ENCODE data around the gene ALPP.

ALPP gene

DNA sequence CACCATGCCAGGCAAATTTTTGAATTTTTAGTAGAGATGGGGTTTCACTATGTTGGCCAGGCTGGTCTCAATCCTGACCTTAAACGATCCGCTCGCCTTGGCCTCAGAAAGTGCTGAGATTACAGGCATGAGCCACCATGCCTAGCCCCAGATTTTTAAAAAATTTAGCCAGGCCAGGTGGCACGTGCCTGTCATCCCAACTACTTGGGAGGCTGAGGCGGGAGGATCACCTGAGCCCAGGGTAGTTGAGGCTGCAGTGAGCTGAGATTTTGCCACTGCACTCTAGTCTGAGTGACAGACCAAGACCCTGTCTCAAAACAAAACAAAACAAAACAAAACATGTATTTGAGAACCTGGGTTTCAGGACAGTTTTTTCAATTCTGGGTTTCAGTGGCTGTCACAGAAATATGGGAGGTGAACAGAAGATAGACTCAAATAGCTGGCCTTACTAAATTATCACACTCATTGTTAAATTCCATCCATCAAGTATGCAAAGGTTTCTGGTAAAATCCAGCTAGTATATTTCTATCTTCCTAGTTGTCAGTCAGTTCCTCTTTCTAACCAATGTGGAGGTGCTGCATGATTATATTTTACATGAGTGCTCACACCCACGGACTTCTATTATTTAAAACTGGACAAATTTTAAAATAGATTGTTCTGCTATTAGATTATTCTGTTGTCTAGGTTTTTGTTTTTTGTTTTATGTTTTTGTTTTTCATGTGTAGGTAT, 33.5 kb downstream of the ALPP start:
- no peak overlapping the region for H3K27ac ChIP-seq (ENCODE audit: low read length)
- no peak overlapping the region for H3K4me3 ChIP-seq (ENCODE audit: low read length in 2 of 2)
- H3K36me3 ChIP-seq (ENCODE audit: control insufficient read depth in 2 of 2, insufficient read depth in 2 of 2, low read length in 2 of 2), result no peaks in the 10 kb centered on the region
- peaks cover 19 to 21% of the 10 kb centered on the region in 2 donors for H3K27me3 ChIP-seq (ENCODE audit: control insufficient read depth in 1 of 2, insufficient read depth in 2 of 2, low read length in 2 of 2)
- H3K9ac ChIP-seq (ENCODE audit: low read length in 2 of 2), result no peak overlapping the region
- H3K4me1 ChIP-seq (ENCODE audit: control insufficient read depth, insufficient read depth, low read length), result no peaks in the 10 kb centered on the region
- H3K9me3 ChIP-seq (ENCODE audit: control insufficient read depth in 2 of 2, low read length in 2 of 2), result no peaks in the 10 kb centered on the region

GRCh38 chr2:232412986-232413385, 34.4 kb downstream of the ALPP start:
- no peak overlapping the region for H3K9ac ChIP-seq (ENCODE audit: low read length in 2 of 2)
- no peaks in the 10 kb centered on the region for H3K9me3 ChIP-seq (ENCODE audit: control insufficient read depth in 2 of 2, low read length in 2 of 2)
- no peak overlapping the region for H3K4me3 ChIP-seq (ENCODE audit: low read length in 2 of 2)
- H3K36me3 ChIP-seq (ENCODE audit: control insufficient read depth in 2 of 2, insufficient read depth in 2 of 2, low read length in 2 of 2), result no peaks in the 10 kb centered on the region
- no peaks in the 10 kb centered on the region for H3K4me1 ChIP-seq (ENCODE audit: control insufficient read depth, insufficient read depth, low read length)
- peaks cover 25 to 26% of the 10 kb centered on the region in 2 donors for H3K27me3 ChIP-seq (ENCODE audit: control insufficient read depth in 1 of 2, insufficient read depth in 2 of 2, low read length in 2 of 2)
- H3K27ac ChIP-seq (ENCODE audit: low read length), result no peak overlapping the region

- Histone ChIP-seq H3K4me3 (ENCODE audit: low read length in 2 of 2) (no peak overlapping the region), H3K27ac (ENCODE audit: low read length) (no peak overlapping the region), H3K4me1 (ENCODE audit: control insufficient read depth, insufficient read depth, low read length) (peaks cover 7% of the 10 kb centered on the region), H3K27me3 (ENCODE audit: control insufficient read depth in 1 of 2, insufficient read depth in 2 of 2, low read length in 2 of 2) (peaks cover 40 to 47% of the 10 kb centered on the region in 2 donors), H3K36me3 (ENCODE audit: control insufficient read depth in 2 of 2, insufficient read depth in 2 of 2, low read length in 2 of 2) (no peaks in the 10 kb centered on the region), H3K9ac (ENCODE audit: low read length in 2 of 2) (no peak overlapping the region), H3K9me3 (ENCODE audit: control insufficient read depth in 2 of 2, low read length in 2 of 2) (no peaks in the 10 kb centered on the region)
These were observed 36.7 kb downstream of the ALPP start for GRCh38 chr2:232415138-232415690.

GRCh38 chr2:232415736-232416520, 37.4 kb downstream of the ALPP start:
- Histone ChIP-seq H3K9me3 (ENCODE audit: control insufficient read depth in 2 of 2, low read length in 2 of 2) (no peaks in the 10 kb centered on the region), H3K27me3 (ENCODE audit: control insufficient read depth in 1 of 2, insufficient read depth in 2 of 2, low read length in 2 of 2) (peaks cover 43 to 49% of the 10 kb centered on the region in 2 donors), H3K9ac (ENCODE audit: low read length in 2 of 2) (no peak overlapping the region)

GRCh38 chr2:232416521-232417470, 38.2 kb downstream of the ALPP start:
- Histone ChIP-seq H3K27me3 (ENCODE audit: control insufficient read depth in 1 of 2, insufficient read depth in 2 of 2, low read length in 2 of 2) (peaks cover 50 to 57% of the 10 kb centered on the region in 2 donors), H3K9ac (ENCODE audit: low read length in 2 of 2) (no peak overlapping the region), H3K36me3 (ENCODE audit: control insufficient read depth in 2 of 2, insufficient read depth in 2 of 2, low read length in 2 of 2) (no peaks in the 10 kb centered on the region), H3K4me3 (ENCODE audit: low read length in 2 of 2) (no peak overlapping the region), H3K9me3 (ENCODE audit: control insufficient read depth in 2 of 2, low read length in 2 of 2) (no peaks in the 10 kb centered on the region), H3K27ac (ENCODE audit: low read length) (no peak overlapping the region), H3K4me1 (ENCODE audit: control insufficient read depth, insufficient read depth, low read length) (peaks cover 14% of the 10 kb centered on the region)

More at GRCh38 chr2:232415736-232416520, 37.4 kb downstream of the ALPP start:
- Histone ChIP-seq H3K27ac (ENCODE audit: low read length) (no peak overlapping the region), H3K36me3 (ENCODE audit: control insufficient read depth in 2 of 2, insufficient read depth in 2 of 2, low read length in 2 of 2) (no peaks in the 10 kb centered on the region), H3K4me1 (ENCODE audit: control insufficient read depth, insufficient read depth, low read length) (peaks cover 14% of the 10 kb centered on the region), H3K4me3 (ENCODE audit: low read length in 2 of 2) (no peak overlapping the region)

DNA sequence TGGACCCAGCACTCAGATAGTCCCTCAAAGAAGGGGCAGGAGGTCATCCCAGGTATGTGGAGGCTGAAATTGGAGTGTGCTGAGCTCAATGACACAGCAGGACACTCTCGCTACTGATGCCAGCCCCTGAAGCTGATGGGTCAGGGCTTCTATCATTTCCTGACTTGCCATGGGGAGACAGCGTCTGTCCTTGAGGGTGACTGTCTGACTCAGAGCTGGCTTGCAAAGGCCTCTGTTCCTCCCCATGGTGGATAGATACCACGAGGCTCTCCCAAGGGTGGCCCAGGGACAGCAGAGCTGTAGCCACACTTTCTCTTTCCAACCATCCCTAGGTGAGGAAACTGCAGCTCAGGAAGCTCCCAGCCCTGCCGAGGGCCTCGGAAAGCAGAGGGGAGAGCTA, 38.9 kb downstream of the ALPP start:
- H3K27me3 ChIP-seq (ENCODE audit: control insufficient read depth in 1 of 2, insufficient read depth in 2 of 2, low read length in 2 of 2), result peaks cover 52 to 57% of the 10 kb centered on the region in 2 donors
- peaks cover 0 to 6% of the 10 kb centered on the region in 2 donors for H3K9me3 ChIP-seq (ENCODE audit: control insufficient read depth in 2 of 2, low read length in 2 of 2)

DNA sequence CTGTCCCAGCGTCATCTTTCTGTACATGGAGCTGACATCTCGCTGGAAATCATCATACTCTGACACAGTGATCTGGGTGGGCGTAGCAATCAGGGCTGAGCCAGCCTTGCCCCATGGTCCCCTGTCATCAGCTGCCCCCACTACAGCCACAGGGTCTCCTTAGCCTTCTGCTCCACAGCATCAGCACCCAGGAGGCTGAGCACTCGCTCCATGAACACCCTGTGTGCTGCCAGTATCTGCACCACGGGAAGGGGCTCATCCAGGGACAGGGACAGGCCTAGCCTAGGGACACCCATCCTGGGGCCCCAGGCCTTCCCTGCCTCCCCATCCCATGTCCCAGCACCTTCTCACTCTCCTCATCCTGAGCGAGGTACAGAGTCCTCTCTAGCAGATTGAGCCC, 39.5 kb downstream of the ALPP start:
- H3K27ac ChIP-seq (ENCODE audit: low read length), result no peak overlapping the region
- H3K4me3 ChIP-seq (ENCODE audit: low read length in 2 of 2), result no peak overlapping the region
- peaks cover 0 to 6% of the 10 kb centered on the region in 2 donors for H3K9me3 ChIP-seq (ENCODE audit: control insufficient read depth in 2 of 2, low read length in 2 of 2)
- H3K36me3 ChIP-seq (ENCODE audit: control insufficient read depth in 2 of 2, insufficient read depth in 2 of 2, low read length in 2 of 2), result no peaks in the 10 kb centered on the region
- peaks cover 52 to 57% of the 10 kb centered on the region in 2 donors for H3K27me3 ChIP-seq (ENCODE audit: control insufficient read depth in 1 of 2, insufficient read depth in 2 of 2, low read length in 2 of 2)
- no peak overlapping the region for H3K9ac ChIP-seq (ENCODE audit: low read length in 2 of 2)
- H3K4me1 ChIP-seq (ENCODE audit: control insufficient read depth, insufficient read depth, low read length), result peaks cover 14% of the 10 kb centered on the region

More for the DNA sequence above, 38.9 kb downstream of the ALPP start:
- Histone ChIP-seq H3K9ac (ENCODE audit: low read length in 2 of 2) (no peak overlapping the region), H3K4me3 (ENCODE audit: low read length in 2 of 2) (no peak overlapping the region), H3K4me1 (ENCODE audit: control insufficient read depth, insufficient read depth, low read length) (peaks cover 14% of the 10 kb centered on the region), H3K36me3 (ENCODE audit: control insufficient read depth in 2 of 2, insufficient read depth in 2 of 2, low read length in 2 of 2) (no peaks in the 10 kb centered on the region), H3K27ac (ENCODE audit: low read length) (no peak overlapping the region)

GRCh38 chr2:232418466-232419244, 40.1 kb downstream of the ALPP start:
- Histone ChIP-seq H3K9ac (ENCODE audit: low read length in 2 of 2) (no peak overlapping the region), H3K9me3 (ENCODE audit: control insufficient read depth in 2 of 2, low read length in 2 of 2) (peaks cover 0 to 6% of the 10 kb centered on the region in 2 donors), H3K36me3 (ENCODE audit: control insufficient read depth in 2 of 2, insufficient read depth in 2 of 2, low read length in 2 of 2) (no peaks in the 10 kb centered on the region), H3K27ac (ENCODE audit: low read length) (no peak overlapping the region), H3K4me3 (ENCODE audit: low read length in 2 of 2) (peak overlapping the region in 1 of 2 donors; percentile 55), H3K4me1 (ENCODE audit: control insufficient read depth, insufficient read depth, low read length) (peaks cover 14% of the 10 kb centered on the region), H3K27me3 (ENCODE audit: control insufficient read depth in 1 of 2, insufficient read depth in 2 of 2, low read length in 2 of 2) (peaks cover 52 to 57% of the 10 kb centered on the region in 2 donors)

GRCh38 chr2:232419245-232420072, 40.9 kb downstream of the ALPP start:
- Histone ChIP-seq H3K36me3 (ENCODE audit: control insufficient read depth in 2 of 2, insufficient read depth in 2 of 2, low read length in 2 of 2) (no peaks in the 10 kb centered on the region), H3K27ac (ENCODE audit: low read length) (no peak overlapping the region), H3K4me1 (ENCODE audit: control insufficient read depth, insufficient read depth, low read length) (peaks cover 14% of the 10 kb centered on the region), H3K9me3 (ENCODE audit: control insufficient read depth in 2 of 2, low read length in 2 of 2) (peaks cover 0 to 6% of the 10 kb centered on the region in 2 donors), H3K9ac (ENCODE audit: low read length in 2 of 2) (no peak overlapping the region), H3K4me3 (ENCODE audit: low read length in 2 of 2) (peak overlapping the region in 1 of 2 donors; percentile 55), H3K27me3 (ENCODE audit: control insufficient read depth in 1 of 2, insufficient read depth in 2 of 2, low read length in 2 of 2) (peaks cover 52 to 57% of the 10 kb centered on the region in 2 donors)
